ENCODE results near the gene IKZF5. TPM values are rescaled to one million over a fixed set of nuclear protein-coding genes. Genes with fewer than 3 reads are reported as not detected.

Gene IKZF5
- total and polyA plus RNA-seq, 9 of the 15 experiments (the other 6 are each of a cell fraction or from before 2014, with no cell fraction given), result 3.8 to 19.6 (median 12.4) TPM

- TF ChIP-seq HOMEZ (CRISPR knock-in tag; IDR thresholded peaks at IDR 0.05), result no peak
- TF ChIP-seq FOXP1 (CRISPR knock-in tag; IDR thresholded peaks at IDR 0.05), result 0 out of 2 replicates have a peak, but pooled peaks have one; percentile 63
- TF ChIP-seq CHD2 (IDR thresholded peaks at IDR 0.05; ENCODE audit: low read depth, low read length), result no peak
- TF ChIP-seq IRF2 (CRISPR knock-in tag; IDR thresholded peaks at IDR 0.05), result no peak
- TF ChIP-seq ZNF431 (CRISPR knock-in tag; IDR thresholded peaks at IDR 0.05), result peak; percentile 58; the same call in 1 of the 2 replicates
- TF ChIP-seq CHD1 (IDR thresholded peaks at IDR 0.05; ENCODE audit: low read length), result no peak
- no peak for TF ChIP-seq IFI16 (CRISPR knock-in tag; IDR thresholded peaks at IDR 0.05)
- no peak for TF ChIP-seq DDX20 (tag; IDR thresholded peaks at IDR 0.05; ENCODE audit: low read depth)
- TF ChIP-seq CBFA2T3 (IDR thresholded peaks at IDR 0.05), result no peak
- peak; percentile 97 for TF ChIP-seq ZBTB40 (IDR thresholded peaks at IDR 0.05)
- TF ChIP-seq ZBTB40 (CRISPR knock-in tag; IDR thresholded peaks at IDR 0.05), result no peak
- TF ChIP-seq ZNF398 (CRISPR knock-in tag; IDR thresholded peaks at IDR 0.05), result no peak
- TF ChIP-seq HMGXB4 (CRISPR knock-in tag; IDR thresholded peaks at IDR 0.05), result no peak
Measured at GRCh38 chr10:122953902-122954730, 54.5 kb downstream of the IKZF5 start, which contains the start of gene C10orf88 (continued).

Measured in K562 (cell line).